DOHH2 (cell line): ENCODE measurements around the gene FLT3LG.

Experiments used
- H3F3A ChIP-seq: fragments of 200-600 bp; sonication (generic), shearing (Covaris generic); 2 replicates; pipeline ENCODE4 v1.6.0; 2016; ENCODE audit warnings: antibody characterized with exemption, mild to moderate bottlenecking; ENCODE audit not compliant: control insufficient read depth, insufficient read depth
- H3K27ac ChIP-seq: fragments of 200-600 bp; sonication (generic); 2 replicates; pipeline ENCODE4 v1.5.1; 2014; ENCODE audit warnings: low read depth, mild to moderate bottlenecking, low read length, moderate library complexity
- H3K27me3 ChIP-seq: fragments of 200-600 bp; sonication (generic); 2 replicates; pipeline ENCODE4 v1.6.1; 2014; ENCODE audit warnings: mild to moderate bottlenecking, low read length, mixed read lengths; ENCODE audit not compliant: control insufficient read depth
- H3K36me3 ChIP-seq: fragments of 200-600 bp; sonication (generic); 2 replicates; pipeline ENCODE4 v1.6.1; 2014; ENCODE audit warnings: mild to moderate bottlenecking, low read length, moderate library complexity, mixed read lengths; ENCODE audit not compliant: control insufficient read depth
- H3K4me1 ChIP-seq: fragments of 200-600 bp; sonication (generic); 2 replicates; pipeline ENCODE4 v1.6.1; 2014; ENCODE audit warnings: mild to moderate bottlenecking, low read length, mixed read lengths; ENCODE audit not compliant: control insufficient read depth
- H3K4me2 ChIP-seq: fragments of 200-600 bp; sonication (generic); 2 replicates; pipeline ENCODE4 v1.6.0; 2014; ENCODE audit warnings: mild to moderate bottlenecking, low read length, moderate library complexity
- H3K4me3 ChIP-seq: fragments of 200-600 bp; sonication (generic); 2 replicates; pipeline ENCODE4 v1.5.1; 2014; ENCODE audit warnings: mild to moderate bottlenecking, low read length, mixed read lengths
- H3K79me2 ChIP-seq: fragments of 200-600 bp; sonication (generic); 2 replicates; pipeline ENCODE4 v1.6.1; 2014; ENCODE audit warnings: mild to moderate bottlenecking, low read length, mixed read lengths; ENCODE audit not compliant: control insufficient read depth
- H3K9me2 ChIP-seq: fragments of 200-600 bp; sonication (generic); replicated peaks from 2 replicates; pipeline ENCODE4 v1.6.1; 2014; ENCODE audit warnings: mild to moderate bottlenecking, low read length, mixed read lengths; ENCODE audit not compliant: control insufficient read depth
- H3K9me3 ChIP-seq: fragments of 200-600 bp; sonication (generic); 2 replicates; pipeline ENCODE4 v1.6.1; 2014; ENCODE audit warnings: antibody characterized with exemption, low read length, mixed read lengths; ENCODE audit not compliant: control insufficient read depth, insufficient read depth
- H4K20me1 ChIP-seq: fragments of 200-600 bp; sonication (generic); 2 replicates; pipeline ENCODE4 v1.6.0; 2014; ENCODE audit warnings: low read depth, mild to moderate bottlenecking, antibody characterized with exemption, low read length, moderate library complexity; ENCODE audit not compliant: control insufficient read depth, insufficient read depth
- EZH2phosphoT487 ChIP-seq: fragments of 200-600 bp; sonication (generic); IDR thresholded peaks from 2 replicates; pipeline ENCODE4 v1.6.1; 2017; ENCODE audit warnings: borderline replicate concordance, mild to moderate bottlenecking, antibody characterized with exemption, low read length, moderate library complexity, mixed read lengths
- TF ChIP-seq, protein P1 (sequence below): fragments of 200-600 bp; sonication (generic); IDR thresholded peaks from one replicate; pipeline ENCODE4 v1.5.1; 2014; ENCODE audit warnings: antibody characterized with exemption, mild to moderate bottlenecking, low read depth, low read length; ENCODE audit not compliant: poor library complexity, severe bottlenecking

FLT3LG gene

GRCh38 chr19:49427339-49427738, 46.7 kb upstream of the FLT3LG start:
- no peaks in the 10 kb centered on the region for H3K79me2 ChIP-seq
- H3F3A ChIP-seq, result 0 out of 2 replicates have a peak, but pooled peaks cover 7% of the 10 kb centered on the region
- no peak overlapping the region for H3K4me2 ChIP-seq
- peaks cover 49% of the 10 kb centered on the region for H3K4me1 ChIP-seq
- TF ChIP-seq EZH2phosphoT487, result no peak
- TF ChIP-seq, protein P1, sequence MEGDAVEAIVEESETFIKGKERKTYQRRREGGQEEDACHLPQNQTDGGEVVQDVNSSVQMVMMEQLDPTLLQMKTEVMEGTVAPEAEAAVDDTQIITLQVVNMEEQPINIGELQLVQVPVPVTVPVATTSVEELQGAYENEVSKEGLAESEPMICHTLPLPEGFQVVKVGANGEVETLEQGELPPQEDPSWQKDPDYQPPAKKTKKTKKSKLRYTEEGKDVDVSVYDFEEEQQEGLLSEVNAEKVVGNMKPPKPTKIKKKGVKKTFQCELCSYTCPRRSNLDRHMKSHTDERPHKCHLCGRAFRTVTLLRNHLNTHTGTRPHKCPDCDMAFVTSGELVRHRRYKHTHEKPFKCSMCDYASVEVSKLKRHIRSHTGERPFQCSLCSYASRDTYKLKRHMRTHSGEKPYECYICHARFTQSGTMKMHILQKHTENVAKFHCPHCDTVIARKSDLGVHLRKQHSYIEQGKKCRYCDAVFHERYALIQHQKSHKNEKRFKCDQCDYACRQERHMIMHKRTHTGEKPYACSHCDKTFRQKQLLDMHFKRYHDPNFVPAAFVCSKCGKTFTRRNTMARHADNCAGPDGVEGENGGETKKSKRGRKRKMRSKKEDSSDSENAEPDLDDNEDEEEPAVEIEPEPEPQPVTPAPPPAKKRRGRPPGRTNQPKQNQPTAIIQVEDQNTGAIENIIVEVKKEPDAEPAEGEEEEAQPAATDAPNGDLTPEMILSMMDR, result no peak
- H4K20me1 ChIP-seq, result no peaks in the 10 kb centered on the region
- H3K27me3 ChIP-seq, result peaks cover 76% of the 10 kb centered on the region
- no peaks in the 10 kb centered on the region for H3K36me3 ChIP-seq
- no peaks in the 10 kb centered on the region for H3K9me3 ChIP-seq
- H3K9me2 ChIP-seq, result no peaks in the 10 kb centered on the region
- H3K4me3 ChIP-seq, result no peak overlapping the region
- no peak overlapping the region for H3K27ac ChIP-seq

GRCh38 chr19:49427855-49428546, 46.0 kb upstream of the FLT3LG start:
- Histone ChIP-seq H3K4me3 (no peak overlapping the region), H3K79me2 (no peaks in the 10 kb centered on the region), H3K36me3 (no peaks in the 10 kb centered on the region), H3K4me1 (peaks cover 49% of the 10 kb centered on the region), H3K9me2 (no peaks in the 10 kb centered on the region), H4K20me1 (no peaks in the 10 kb centered on the region), H3F3A (0 out of 2 replicates have a peak, but pooled peaks cover 7% of the 10 kb centered on the region), H3K4me2 (peak overlapping the region; percentile 10; the same call in 1 of the 2 replicates), H3K27ac (no peak overlapping the region), H3K9me3 (no peaks in the 10 kb centered on the region), H3K27me3 (peaks cover 70% of the 10 kb centered on the region)
- TF ChIP-seq, protein P1, result no peak
- peak; percentile 92; the same call in 1 of the 2 replicates for TF ChIP-seq EZH2phosphoT487

GRCh38 chr19:49428547-49429451, 45.2 kb upstream of the FLT3LG start:
- Histone ChIP-seq H3K4me1 (peaks cover 42% of the 10 kb centered on the region), H3K36me3 (no peaks in the 10 kb centered on the region), H3K9me3 (no peaks in the 10 kb centered on the region), H3F3A (0 out of 2 replicates have a peak, but pooled peaks cover 5% of the 10 kb centered on the region), H4K20me1 (no peaks in the 10 kb centered on the region), H3K9me2 (no peaks in the 10 kb centered on the region), H3K79me2 (no peaks in the 10 kb centered on the region), H3K4me2 (no peak overlapping the region), H3K4me3 (no peak overlapping the region), H3K27me3 (peaks cover 62% of the 10 kb centered on the region), H3K27ac (no peak overlapping the region)
- no peak for TF ChIP-seq EZH2phosphoT487
- TF ChIP-seq, protein P1, result no peak
